ENCODE measurements around the gene NIPBL. TPM values are rescaled to one million over a fixed set of nuclear protein-coding genes. Genes with fewer than 3 reads are reported as not detected.

Gene NIPBL
- polyA plus RNA-seq, 1 of the 3 experiments (the other 2 are of a cell fraction): 5.2 TPM

DNA sequence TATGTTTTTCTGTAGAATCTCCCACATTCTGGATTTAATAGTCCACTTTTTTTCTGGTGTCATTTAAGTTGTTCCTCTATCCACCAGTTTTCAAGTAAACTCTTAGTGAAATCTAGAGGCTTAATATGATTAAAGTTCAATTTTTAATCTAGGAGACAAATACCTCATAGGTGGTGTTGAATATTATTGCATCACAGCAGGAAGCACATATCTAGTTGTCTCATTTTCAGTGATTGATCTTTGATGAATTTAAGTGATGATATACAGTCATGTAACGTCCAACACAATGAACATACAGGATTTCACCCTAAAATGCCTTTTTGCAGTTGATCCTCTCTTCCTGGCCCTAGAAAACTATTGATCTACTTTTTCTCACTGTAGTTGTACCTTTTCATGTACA is 152.3 kb downstream of the NIPBL start:
- Histone ChIP-seq H3K9me2 (no peaks in the 10 kb centered on the region), H3F3A (replicated peaks; ENCODE audit: insufficient read depth) (peaks cover 3% of the 10 kb centered on the region), H3K27me3 (ENCODE audit: insufficient read depth) (no peaks in the 10 kb centered on the region), H3K9ac (no peak overlapping the region), H2AFZ (ENCODE audit: low read depth) (no peak overlapping the region), H3K4me2 (no peak overlapping the region), H3K27ac (ENCODE audit: low read depth in 2 of 2, low read length in 1 of 2) (no peak overlapping the region), H3K9me3 (no peaks in the 10 kb centered on the region), H3K4me3 (ENCODE audit: low read depth in 2 of 2, low read length in 1 of 2) (no peak overlapping the region), H3K4me1 (ENCODE audit: control insufficient read depth in 1 of 2, insufficient read depth in 2 of 2, low read depth in 1 of 2, low read length in 1 of 2) (no peaks in the 10 kb centered on the region), H4K20me1 (ENCODE audit: insufficient read depth) (no peaks in the 10 kb centered on the region), H3K79me2 (ENCODE audit: insufficient read depth) (no peaks in the 10 kb centered on the region), H3K36me3 (replicated peaks in 1 of 2; ENCODE audit: control insufficient read depth in 1 of 2, insufficient read depth in 2 of 2, low read length in 1 of 2) (peaks cover 52 to 86% of the 10 kb centered on the region in 2 experiments)
- ChIA-PET CTCF (no interaction called here), POLR2A (no interaction called here)
- 72% methylated on average over 1 of the region's 1 CpG for WGBS (ENCODE audit: low lambda C conversion rate)
- TF ChIP-seq YY1 (IDR thresholded peaks at IDR 0.05; ENCODE audit: low read depth) (no peak), EP300 (IDR thresholded peaks at IDR 0.05; ENCODE audit: borderline replicate concordance in 1 of 2, low read depth in 1 of 2, low read length in 1 of 2) (no peak), GATA2 (CRISPR knock-in tag; IDR thresholded peaks at IDR 0.05) (no peak), TCF12 (IDR thresholded peaks at IDR 0.05) (no peak), FOSL2 (IDR thresholded peaks at IDR 0.05; ENCODE audit: borderline replicate concordance, low read depth) (no peak), FOXM1 (IDR thresholded peaks at IDR 0.05; ENCODE audit: low read depth) (no peak), RXRA (IDR thresholded peaks at IDR 0.05; ENCODE audit: borderline replicate concordance, low read depth) (no peak)
- TF ChIP-seq, protein P1, sequence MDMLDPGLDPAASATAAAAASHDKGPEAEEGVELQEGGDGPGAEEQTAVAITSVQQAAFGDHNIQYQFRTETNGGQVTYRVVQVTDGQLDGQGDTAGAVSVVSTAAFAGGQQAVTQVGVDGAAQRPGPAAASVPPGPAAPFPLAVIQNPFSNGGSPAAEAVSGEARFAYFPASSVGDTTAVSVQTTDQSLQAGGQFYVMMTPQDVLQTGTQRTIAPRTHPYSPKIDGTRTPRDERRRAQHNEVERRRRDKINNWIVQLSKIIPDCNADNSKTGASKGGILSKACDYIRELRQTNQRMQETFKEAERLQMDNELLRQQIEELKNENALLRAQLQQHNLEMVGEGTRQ (IDR thresholded peaks at IDR 0.05; ENCODE audit: borderline replicate concordance, low read depth, low read length): no peak
- TF ChIP-seq, protein P2, sequence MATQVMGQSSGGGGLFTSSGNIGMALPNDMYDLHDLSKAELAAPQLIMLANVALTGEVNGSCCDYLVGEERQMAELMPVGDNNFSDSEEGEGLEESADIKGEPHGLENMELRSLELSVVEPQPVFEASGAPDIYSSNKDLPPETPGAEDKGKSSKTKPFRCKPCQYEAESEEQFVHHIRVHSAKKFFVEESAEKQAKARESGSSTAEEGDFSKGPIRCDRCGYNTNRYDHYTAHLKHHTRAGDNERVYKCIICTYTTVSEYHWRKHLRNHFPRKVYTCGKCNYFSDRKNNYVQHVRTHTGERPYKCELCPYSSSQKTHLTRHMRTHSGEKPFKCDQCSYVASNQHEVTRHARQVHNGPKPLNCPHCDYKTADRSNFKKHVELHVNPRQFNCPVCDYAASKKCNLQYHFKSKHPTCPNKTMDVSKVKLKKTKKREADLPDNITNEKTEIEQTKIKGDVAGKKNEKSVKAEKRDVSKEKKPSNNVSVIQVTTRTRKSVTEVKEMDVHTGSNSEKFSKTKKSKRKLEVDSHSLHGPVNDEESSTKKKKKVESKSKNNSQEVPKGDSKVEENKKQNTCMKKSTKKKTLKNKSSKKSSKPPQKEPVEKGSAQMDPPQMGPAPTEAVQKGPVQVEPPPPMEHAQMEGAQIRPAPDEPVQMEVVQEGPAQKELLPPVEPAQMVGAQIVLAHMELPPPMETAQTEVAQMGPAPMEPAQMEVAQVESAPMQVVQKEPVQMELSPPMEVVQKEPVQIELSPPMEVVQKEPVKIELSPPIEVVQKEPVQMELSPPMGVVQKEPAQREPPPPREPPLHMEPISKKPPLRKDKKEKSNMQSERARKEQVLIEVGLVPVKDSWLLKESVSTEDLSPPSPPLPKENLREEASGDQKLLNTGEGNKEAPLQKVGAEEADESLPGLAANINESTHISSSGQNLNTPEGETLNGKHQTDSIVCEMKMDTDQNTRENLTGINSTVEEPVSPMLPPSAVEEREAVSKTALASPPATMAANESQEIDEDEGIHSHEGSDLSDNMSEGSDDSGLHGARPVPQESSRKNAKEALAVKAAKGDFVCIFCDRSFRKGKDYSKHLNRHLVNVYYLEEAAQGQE (IDR thresholded peaks at IDR 0.05; ENCODE audit: low read depth, low read length): no peak
- DNase-seq: no peak

DNA sequence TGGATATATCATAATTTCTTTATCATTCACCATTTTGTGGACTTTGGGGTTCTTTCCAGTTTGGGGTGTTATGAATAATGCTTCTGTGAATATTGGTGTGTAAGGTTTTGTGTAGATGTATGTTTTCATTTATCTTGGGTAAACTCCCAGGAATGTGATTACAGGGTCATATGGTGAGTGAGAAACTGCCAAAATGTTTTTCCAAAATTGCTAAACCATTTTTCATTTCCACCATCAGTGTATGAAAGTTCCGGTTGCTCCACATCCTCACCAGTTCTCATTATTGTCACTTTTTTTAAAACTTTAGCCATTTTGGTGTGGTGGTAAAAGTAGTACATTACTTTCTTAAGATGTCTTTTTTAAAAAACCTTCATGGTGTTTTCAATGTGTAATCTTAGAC is 152.9 kb downstream of the NIPBL start:
- 93% methylated on average over 1 of the region's 1 CpG for WGBS (ENCODE audit: low lambda C conversion rate)
- H3K27me3 ChIP-seq (ENCODE audit: insufficient read depth): no peaks in the 10 kb centered on the region
- H3F3A ChIP-seq (replicated peaks; ENCODE audit: insufficient read depth): peaks cover 3% of the 10 kb centered on the region
- CTCF ChIA-PET: interaction anchor here (1.6 kb wide), 1 partner anchor 12 kb away, joined by 3 read pairs; no protein-coding TSS in a partner anchor
- no peaks in the 10 kb centered on the region for H3K9me3 ChIP-seq
- H2AFZ ChIP-seq (ENCODE audit: low read depth): no peak overlapping the region
- H3K9me2 ChIP-seq: no peaks in the 10 kb centered on the region
- POLR2A ChIA-PET: no interaction called here
- no peak overlapping the region for H3K4me2 ChIP-seq
- no peaks in the 10 kb centered on the region for H4K20me1 ChIP-seq (ENCODE audit: insufficient read depth)
- no peaks in the 10 kb centered on the region for H3K79me2 ChIP-seq (ENCODE audit: insufficient read depth)
- no peak for TF ChIP-seq NRF1 (IDR thresholded peaks at IDR 0.05; ENCODE audit: low read depth, low read length)
- no peak for TF ChIP-seq YY1 (IDR thresholded peaks at IDR 0.05; ENCODE audit: low read depth)
- TF ChIP-seq MXI1 (IDR thresholded peaks at IDR 0.05; ENCODE audit: low read depth, low read length): no peak
- no peak for TF ChIP-seq NFIC (IDR thresholded peaks at IDR 0.05; ENCODE audit: borderline replicate concordance)
- no peak for TF ChIP-seq FOXM1 (IDR thresholded peaks at IDR 0.05; ENCODE audit: low read depth)
- no peak for TF ChIP-seq RFX5 (IDR thresholded peaks at IDR 0.05; ENCODE audit: low read length)
- TF ChIP-seq, protein P3, sequence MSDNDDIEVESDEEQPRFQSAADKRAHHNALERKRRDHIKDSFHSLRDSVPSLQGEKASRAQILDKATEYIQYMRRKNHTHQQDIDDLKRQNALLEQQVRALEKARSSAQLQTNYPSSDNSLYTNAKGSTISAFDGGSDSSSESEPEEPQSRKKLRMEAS (IDR thresholded peaks at IDR 0.05; ENCODE audit: low read depth): no peak
- TF ChIP-seq, protein P4, sequence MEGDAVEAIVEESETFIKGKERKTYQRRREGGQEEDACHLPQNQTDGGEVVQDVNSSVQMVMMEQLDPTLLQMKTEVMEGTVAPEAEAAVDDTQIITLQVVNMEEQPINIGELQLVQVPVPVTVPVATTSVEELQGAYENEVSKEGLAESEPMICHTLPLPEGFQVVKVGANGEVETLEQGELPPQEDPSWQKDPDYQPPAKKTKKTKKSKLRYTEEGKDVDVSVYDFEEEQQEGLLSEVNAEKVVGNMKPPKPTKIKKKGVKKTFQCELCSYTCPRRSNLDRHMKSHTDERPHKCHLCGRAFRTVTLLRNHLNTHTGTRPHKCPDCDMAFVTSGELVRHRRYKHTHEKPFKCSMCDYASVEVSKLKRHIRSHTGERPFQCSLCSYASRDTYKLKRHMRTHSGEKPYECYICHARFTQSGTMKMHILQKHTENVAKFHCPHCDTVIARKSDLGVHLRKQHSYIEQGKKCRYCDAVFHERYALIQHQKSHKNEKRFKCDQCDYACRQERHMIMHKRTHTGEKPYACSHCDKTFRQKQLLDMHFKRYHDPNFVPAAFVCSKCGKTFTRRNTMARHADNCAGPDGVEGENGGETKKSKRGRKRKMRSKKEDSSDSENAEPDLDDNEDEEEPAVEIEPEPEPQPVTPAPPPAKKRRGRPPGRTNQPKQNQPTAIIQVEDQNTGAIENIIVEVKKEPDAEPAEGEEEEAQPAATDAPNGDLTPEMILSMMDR (IDR thresholded peaks at IDR 0.05): no peak
- TF ChIP-seq TAF1 (IDR thresholded peaks at IDR 0.05; ENCODE audit: borderline replicate concordance, low read depth, low read length): no peak
- no peak for TF ChIP-seq EP300 (IDR thresholded peaks at IDR 0.05; ENCODE audit: borderline replicate concordance in 1 of 2, low read depth in 1 of 2, low read length in 1 of 2)
- TF ChIP-seq POLR2AphosphoS5 (IDR thresholded peaks at IDR 0.05; ENCODE audit: low read depth, low read length): no peak
- no peak for TF ChIP-seq RXRA (IDR thresholded peaks at IDR 0.05; ENCODE audit: borderline replicate concordance, low read depth)
- no peak for TF ChIP-seq EZH2phosphoT487 (IDR thresholded peaks at IDR 0.05; ENCODE audit: borderline replicate concordance, low read depth)
- no peak for TF ChIP-seq SIN3A (IDR thresholded peaks at IDR 0.05; ENCODE audit: borderline replicate concordance, low read depth, low read length)
- no peak for TF ChIP-seq RCOR1 (IDR thresholded peaks at IDR 0.05; ENCODE audit: low read length)
- TF ChIP-seq MEF2A (IDR thresholded peaks at IDR 0.05; ENCODE audit: borderline replicate concordance, low read depth): no peak
- no peak overlapping the region for H3K9ac ChIP-seq
- H3K4me3 ChIP-seq (ENCODE audit: low read depth in 2 of 2, low read length in 1 of 2): no peak overlapping the region
- no peaks in the 10 kb centered on the region for H3K4me1 ChIP-seq (ENCODE audit: control insufficient read depth in 1 of 2, insufficient read depth in 2 of 2, low read depth in 1 of 2, low read length in 1 of 2)
- DNase-seq: no peak
- peaks cover 53 to 86% of the 10 kb centered on the region in 2 experiments for H3K36me3 ChIP-seq (replicated peaks in 1 of 2; ENCODE audit: control insufficient read depth in 1 of 2, insufficient read depth in 2 of 2, low read length in 1 of 2)
- H3K27ac ChIP-seq (ENCODE audit: low read depth in 2 of 2, low read length in 1 of 2): no peak overlapping the region

Measured in SK-N-SH (cell line).